SK-N-SH (cell line): ENCODE measurements around the gene MTIF2. TPM values are rescaled to one million over a fixed set of nuclear protein-coding genes. Genes with fewer than 3 reads are reported as not detected.

Experiments used
- CTCF ChIA-PET: fragments of 300-600, 350-600 bp; formaldehyde crosslinking; extraction: SDS; loops from one replicate; lab custom pipeline; 2021; lab: Yijun Ruan, JAX
- POLR2A ChIA-PET: fragments of 350-600 bp; sonication (Branson Sonifier 250); formaldehyde crosslinking; extraction: SDS; loops from one replicate; lab custom pipeline; 2020; ENCODE audit warnings: antibody characterized with exemption, inconsistent platforms; lab: Yijun Ruan, JAX
- DNase-seq: peaks from one replicate; pipeline ENCODE4 v3.0.0; 2012
- H2AFZ ChIP-seq: fragments of 200-600 bp; sonication (generic); 2 replicates; pipeline ENCODE4 v1.8.1; 2016; ENCODE audit warnings: antibody characterized with exemption, mild to moderate bottlenecking, low read depth
- H3F3A ChIP-seq: fragments of 200-600 bp; sonication (generic); replicated peaks from 2 replicates; pipeline ENCODE3; 2016; ENCODE audit warnings: antibody characterized with exemption, mild to moderate bottlenecking; ENCODE audit not compliant: insufficient read depth
- H3K27ac ChIP-seq, 2 experiments: fragments of 200-500 bp in 1 of 2; fragments of 200-600 bp in 1 of 2; sonication (Bioruptor generic) in 1 of 2; sonication (generic), shearing (Covaris generic) in 1 of 2; 2 replicates each; pipeline versions ENCODE4 v1.5.1 to v1.6.1; 2014 to 2016; ENCODE audit warnings: low read depth in 2 of 2, inconsistent platforms in 1 of 2, low read length in 1 of 2, mild to moderate bottlenecking in 1 of 2, mixed read lengths in 1 of 2
- H3K27me3 ChIP-seq: fragments of 200-600 bp; sonication (generic), shearing (Covaris generic); 2 replicates; pipeline ENCODE4 v1.6.1; 2016; ENCODE audit warnings: mixed run types; ENCODE audit not compliant: insufficient read depth
- H3K36me3 ChIP-seq, 2 experiments: fragments of 200-500 bp in 1 of 2; fragments of 200-600 bp in 1 of 2; sonication (Bioruptor generic) in 1 of 2; sonication (generic) in 1 of 2; replicated peaks in 1 of 2; 2 replicates each; pipeline versions ENCODE3 to v1.5.1; 2014 to 2016; ENCODE audit warnings: low read length in 1 of 2, mild to moderate bottlenecking in 1 of 2; ENCODE audit not compliant: insufficient read depth in 2 of 2, control insufficient read depth in 1 of 2
- H3K4me1 ChIP-seq, 2 experiments: fragments of 200-500 bp in 1 of 2; fragments of 200-600 bp in 1 of 2; sonication (Bioruptor generic) in 1 of 2; sonication (generic), shearing (Covaris generic) in 1 of 2; 2 replicates each; pipeline versions ENCODE4 v1.5.1 to v1.6.1; 2014 to 2016; ENCODE audit warnings: low read depth in 1 of 2, low read length in 1 of 2, mixed run types in 1 of 2; ENCODE audit not compliant: insufficient read depth in 2 of 2, control insufficient read depth in 1 of 2
- H3K4me2 ChIP-seq: fragments of 200-600 bp; sonication (generic), shearing (Covaris generic); 2 replicates; pipeline ENCODE4 v1.6.1; 2017; ENCODE audit warnings: mixed run types
- H3K4me3 ChIP-seq, 2 experiments: fragments of 200-500 bp in 1 of 2; fragments of 200-600 bp in 1 of 2; sonication (Bioruptor generic) in 1 of 2; sonication (generic), shearing (Covaris generic) in 1 of 2; 2 replicates each; pipeline versions ENCODE4 v1.5.1 to v1.8.1; 2014 to 2016; ENCODE audit warnings: low read depth in 2 of 2, inconsistent platforms in 1 of 2, low read length in 1 of 2, mild to moderate bottlenecking in 1 of 2, mixed read lengths in 1 of 2, moderate library complexity in 1 of 2
- H3K79me2 ChIP-seq: fragments of 200-600 bp; sonication (generic); 2 replicates; pipeline ENCODE4 v1.8.1; 2017; ENCODE audit warnings: mild to moderate bottlenecking; ENCODE audit not compliant: insufficient read depth
- H3K9ac ChIP-seq: fragments of 200-600 bp; sonication (generic); 2 replicates; pipeline ENCODE4 v1.6.1; 2017; ENCODE audit warnings: mixed run types
- H3K9me2 ChIP-seq: fragments of 200-600 bp; sonication (generic); 2 replicates; pipeline ENCODE4 v1.6.1; 2017; ENCODE audit warnings: mixed run types
- H3K9me3 ChIP-seq: fragments of 200-600 bp; sonication (generic); 2 replicates; pipeline ENCODE4 v1.6.1; 2017; ENCODE audit warnings: mixed run types, mild to moderate bottlenecking, moderate library complexity
- H4K20me1 ChIP-seq: fragments of 200-600 bp; sonication (generic); 2 replicates; pipeline ENCODE4 v1.6.1; 2017; ENCODE audit warnings: mild to moderate bottlenecking, mixed run types; ENCODE audit not compliant: insufficient read depth
- EP300 ChIP-seq, 2 experiments: IDR thresholded peaks; 2 replicates each; pipeline versions ENCODE4 v1.4.0 to v1.6.1; 2012; ENCODE audit warnings: borderline replicate concordance in 1 of 2, low read depth in 1 of 2, low read length in 1 of 2
- EZH2phosphoT487 ChIP-seq: fragments of 200-600 bp; sonication (generic); IDR thresholded peaks from 2 replicates; pipeline ENCODE4 v1.6.1; 2017; ENCODE audit warnings: low read depth, mixed run types, mild to moderate bottlenecking, antibody characterized with exemption, moderate library complexity, borderline replicate concordance
- FOSL2 ChIP-seq: IDR thresholded peaks from 2 replicates; pipeline ENCODE4 v1.4.0; 2012; ENCODE audit warnings: low read depth, mild to moderate bottlenecking, moderate library complexity, borderline replicate concordance
- FOXJ3 ChIP-seq: sonication (generic); formaldehyde crosslinking; IDR thresholded peaks from 2 replicates; pipeline ENCODE4 v1.5.1; 2020; ENCODE audit warnings: mild to moderate bottlenecking, missing genetic modification reagents
- IRF3 ChIP-seq: fragments of 150-350 bp; IDR thresholded peaks from 2 replicates; pipeline ENCODE4 v1.6.1; 2016; ENCODE audit warnings: mild to moderate bottlenecking, low read depth, low read length
- MAX ChIP-seq: IDR thresholded peaks from 2 replicates; pipeline ENCODE4 v1.4.0; 2012; ENCODE audit warnings: low read depth
- MEF2A ChIP-seq: IDR thresholded peaks from 2 replicates; pipeline ENCODE4 v1.4.0; 2012; ENCODE audit warnings: low read depth, borderline replicate concordance
- MXI1 ChIP-seq: IDR thresholded peaks from 2 replicates; pipeline ENCODE4 v1.6.1; 2012; ENCODE audit warnings: mild to moderate bottlenecking, low read depth, low read length, improper control_type of control experiment
- NFIC ChIP-seq: IDR thresholded peaks from 2 replicates; pipeline ENCODE4 v1.4.0; 2012; ENCODE audit warnings: borderline replicate concordance
- PBX3 ChIP-seq: IDR thresholded peaks from 2 replicates; pipeline ENCODE4; 2012
- POLR2AphosphoS5 ChIP-seq: IDR thresholded peaks from 2 replicates; pipeline ENCODE4 v1.6.1; 2012; ENCODE audit warnings: low read depth, low read length
- RCOR1 ChIP-seq: fragments of 150-350 bp; IDR thresholded peaks from 2 replicates; pipeline ENCODE4 v1.6.1; 2017; ENCODE audit warnings: antibody characterized with exemption, low read length
- SMC3 ChIP-seq: IDR thresholded peaks from 2 replicates; pipeline ENCODE4 v1.6.1; 2012; ENCODE audit warnings: low read depth, low read length, improper control_type of control experiment
- TAF1 ChIP-seq: IDR thresholded peaks from 2 replicates; pipeline ENCODE4 v1.6.1; 2012; ENCODE audit warnings: low read depth, mild to moderate bottlenecking, low read length, moderate library complexity, borderline replicate concordance
- TEAD4 ChIP-seq: IDR thresholded peaks from 2 replicates; pipeline ENCODE4 v1.4.0; 2012; ENCODE audit warnings: mild to moderate bottlenecking, borderline replicate concordance; ENCODE audit not compliant: insufficient read depth
- USF1 ChIP-seq: IDR thresholded peaks from 2 replicates; pipeline ENCODE4 v1.4.0; 2012; ENCODE audit warnings: low read depth, borderline replicate concordance
- USF2 ChIP-seq: fragments of 150-350 bp; IDR thresholded peaks from 2 replicates; pipeline ENCODE4 v1.6.1; 2017; ENCODE audit warnings: antibody characterized with exemption, low read length, low read depth, borderline replicate concordance
- YY1 ChIP-seq: IDR thresholded peaks from 2 replicates; pipeline ENCODE4 v1.4.0; 2012; ENCODE audit warnings: low read depth, mild to moderate bottlenecking
- ZBTB33 ChIP-seq: IDR thresholded peaks from 2 replicates; pipeline ENCODE4 v1.4.0; 2012; ENCODE audit warnings: low read depth, borderline replicate concordance
- WGBS: methylation state at CpG from one replicate; pipeline ENCODE4 v1.1.6; 2017; ENCODE audit warnings: low lambda C conversion rate; 5-methylcytosine and 5-hydroxymethylcytosine counted together
- polyA plus RNA-seq, 3 experiments: library from polyadenylated mRNA; depleted of rRNA; stranded (reverse); fragments of >200 nt; gene quantifications; 2 replicates each; pipeline ENCODE4 v1.2.3, GENCODE V29; 2012

Gene MTIF2
- polyA plus RNA-seq, 1 of the 3 experiments (the other 2 are of a cell fraction): 12.9 TPM

GRCh38 chr2:55204950-55205349 lies 64.1 kb downstream of the MTIF2 start:
- WGBS: 90% methylated on average over 2 of the region's 2 CpGs

GRCh38 chr2:55204536-55204935 lies 64.5 kb downstream of the MTIF2 start:
- Histone ChIP-seq H3K27me3 (no peaks in the 10 kb centered on the region), H3K9me3 (peaks cover 7% of the 10 kb centered on the region; the same call in 1 of the 2 replicates), H3K27ac (no peak overlapping the region)
- TF ChIP-seq MXI1: no peak
- no peak for TF ChIP-seq FOSL2
- no peak for TF ChIP-seq EP300 (IDR thresholded peaks at IDR 0.05; ENCODE audit: borderline replicate concordance in 1 of 2, low read depth in 1 of 2, low read length in 1 of 2)
- no peak for TF ChIP-seq TEAD4
- TF ChIP-seq IRF3: no peak
- no peak for TF ChIP-seq POLR2AphosphoS5
- no peak for TF ChIP-seq MEF2A
- no peak for TF ChIP-seq USF2
- TF ChIP-seq USF1: no peak
- TF ChIP-seq ZBTB33: no peak
- no peak for TF ChIP-seq FOXJ3 (CRISPR knock-in tag)
- TF ChIP-seq TAF1: no peak
- no peak for TF ChIP-seq SMC3
- TF ChIP-seq NFIC: no peak
- TF ChIP-seq MAX: no peak
- TF ChIP-seq RCOR1: no peak
- TF ChIP-seq YY1: no peak
- TF ChIP-seq PBX3: no peak
- TF ChIP-seq, all 33 proteins: peak for 0
- no peaks in the 10 kb centered on the region for H3K4me1 ChIP-seq
- 97% methylated on average over 3 of the region's 3 CpGs for WGBS
- H3K9me2 ChIP-seq: no peaks in the 10 kb centered on the region
- DNase-seq: no peak
- POLR2A ChIA-PET: no interaction called here
- CTCF ChIA-PET: no interaction called here
- no peak overlapping the region for H2AFZ ChIP-seq
- no peak overlapping the region for H3K4me2 ChIP-seq
- no peak overlapping the region for H3K4me3 ChIP-seq
- no peaks in the 10 kb centered on the region for H4K20me1 ChIP-seq
- H3K79me2 ChIP-seq: no peaks in the 10 kb centered on the region
- peaks cover 9% of the 10 kb centered on the region for H3F3A ChIP-seq
- H3K36me3 ChIP-seq: peaks cover 4 to 64% of the 10 kb centered on the region in 2 experiments
- H3K9ac ChIP-seq: no peak overlapping the region

More at GRCh38 chr2:55204950-55205349, 64.1 kb downstream of the MTIF2 start:
- Histone ChIP-seq H3K4me1 (no peaks in the 10 kb centered on the region), H2AFZ (no peak overlapping the region), H3K9me2 (no peaks in the 10 kb centered on the region), H3K4me3 (no peak overlapping the region), H3K9ac (no peak overlapping the region), H3K4me2 (no peak overlapping the region), H3K27ac (no peak overlapping the region)
- POLR2A ChIA-PET: no interaction called here
- TF ChIP-seq FOSL2 (no peak), EZH2phosphoT487 (no peak)
- TF ChIP-seq, all 33 proteins: peak for 0
- DNase-seq: no peak
- H3K36me3 ChIP-seq: peaks cover 4 to 60% of the 10 kb centered on the region in 2 experiments
- H3K9me3 ChIP-seq: peaks cover 5% of the 10 kb centered on the region; the same call in 1 of the 2 replicates
- H3K79me2 ChIP-seq: no peaks in the 10 kb centered on the region
- H3F3A ChIP-seq: peaks cover 11% of the 10 kb centered on the region
- CTCF ChIA-PET: no interaction called here
- no peaks in the 10 kb centered on the region for H4K20me1 ChIP-seq
- no peaks in the 10 kb centered on the region for H3K27me3 ChIP-seq
